Measurements from ENCODE around the gene UNC5C. TPM values are rescaled to one million over a fixed set of nuclear protein-coding genes. Genes with fewer than 3 reads are reported as not detected.

Gene UNC5C
- polyA plus RNA-seq, 1 donor (not counting 4 experiments of a cell fraction or from before 2014, with no cell fraction given): not detected

GRCh38 chr4:95470622-95471021, 78.2 kb downstream of the UNC5C start:
- Histone ChIP-seq H3K27ac (ENCODE audit: control insufficient read depth, insufficient read depth, low read length) (no peak overlapping the region), H3K4me2 (ENCODE audit: control insufficient read depth, extremely low read depth, insufficient read depth, low read depth, low read length) (no peak overlapping the region), H3K9me1 (ENCODE audit: control insufficient read depth, extremely low read depth, insufficient read depth, low read length) (no peaks in the 10 kb centered on the region), H3K27me3 (ENCODE audit: control insufficient read depth, extremely low read depth, insufficient read depth, low read length) (no peaks in the 10 kb centered on the region), H3K4me1 (ENCODE audit: control insufficient read depth, extremely low read depth, insufficient read depth, low read length) (no peaks in the 10 kb centered on the region), H3K9me3 (ENCODE audit: control insufficient read depth, low read depth, low read length) (no peaks in the 10 kb centered on the region), H2AFZ (ENCODE audit: control insufficient read depth, low read length) (no peak overlapping the region), H3K36me3 (ENCODE audit: control insufficient read depth in 2 of 2, extremely low read depth in 1 of 2, insufficient read depth in 2 of 2, low read length in 2 of 2) (no peaks in the 10 kb centered on the region), H3K9ac (ENCODE audit: control insufficient read depth, extremely low read depth, insufficient read depth, low read length) (no peak overlapping the region), H3K79me2 (ENCODE audit: control insufficient read depth, insufficient read depth, low read length) (no peaks in the 10 kb centered on the region), H3K4me3 (ENCODE audit: control insufficient read depth in 2 of 3, extremely low read depth in 1 of 3, insufficient read depth in 2 of 3, low read depth in 1 of 3, low read length in 3 of 3) (no peak overlapping the region), H4K20me1 (ENCODE audit: control insufficient read depth, extremely low read depth, insufficient read depth, low read length) (no peaks in the 10 kb centered on the region)
- FAIRE-seq (no peak), DNase-seq (ENCODE audit: low read depth, low spot score) (no peak)
- dilution Hi-C loops (cut with MboI; ENCODE audit: extremely low pct_ligation_motif_present, low sequenced_read_pairs): no loop called here
- TF ChIP-seq CTCF (optimal IDR thresholded peaks at IDR 0.05 in 1 of 3, IDR thresholded peaks at IDR 0.05 in 1 of 3, conservative IDR thresholded peaks at IDR 0.05 in 1 of 3; ENCODE audit: extremely low read depth in 1 of 3, insufficient read depth in 2 of 3, low read length in 3 of 3): no peak
- TF ChIP-seq EZH2 (IDR thresholded peaks at IDR 0.05; ENCODE audit: low read length): no peak

- no peaks in the 10 kb centered on the region for H3K9me1 ChIP-seq (ENCODE audit: control insufficient read depth, extremely low read depth, insufficient read depth, low read length)
- no peak for FAIRE-seq
- H3K79me2 ChIP-seq (ENCODE audit: control insufficient read depth, insufficient read depth, low read length): no peaks in the 10 kb centered on the region
- H3K9me3 ChIP-seq (ENCODE audit: control insufficient read depth, low read depth, low read length): no peaks in the 10 kb centered on the region
- no peak overlapping the region for H3K9ac ChIP-seq (ENCODE audit: control insufficient read depth, extremely low read depth, insufficient read depth, low read length)
- DNase-seq (ENCODE audit: low read depth, low spot score): no peak
- no peaks in the 10 kb centered on the region for H3K4me1 ChIP-seq (ENCODE audit: control insufficient read depth, extremely low read depth, insufficient read depth, low read length)
- H3K27me3 ChIP-seq (ENCODE audit: control insufficient read depth, extremely low read depth, insufficient read depth, low read length): no peaks in the 10 kb centered on the region
- no peak overlapping the region for H3K27ac ChIP-seq (ENCODE audit: control insufficient read depth, insufficient read depth, low read length)
- no peaks in the 10 kb centered on the region for H3K36me3 ChIP-seq (ENCODE audit: control insufficient read depth in 2 of 2, extremely low read depth in 1 of 2, insufficient read depth in 2 of 2, low read length in 2 of 2)
- no peak overlapping the region for H3K4me3 ChIP-seq (ENCODE audit: control insufficient read depth in 2 of 3, extremely low read depth in 1 of 3, insufficient read depth in 2 of 3, low read depth in 1 of 3, low read length in 3 of 3)
- no peak overlapping the region for H2AFZ ChIP-seq (ENCODE audit: control insufficient read depth, low read length)
- H4K20me1 ChIP-seq (ENCODE audit: control insufficient read depth, extremely low read depth, insufficient read depth, low read length): no peaks in the 10 kb centered on the region
- dilution Hi-C loops (cut with MboI; ENCODE audit: extremely low pct_ligation_motif_present, low sequenced_read_pairs): no loop called here
- TF ChIP-seq EZH2 (IDR thresholded peaks at IDR 0.05; ENCODE audit: low read length) (no peak), CTCF (optimal IDR thresholded peaks at IDR 0.05 in 1 of 3, IDR thresholded peaks at IDR 0.05 in 1 of 3, conservative IDR thresholded peaks at IDR 0.05 in 1 of 3; ENCODE audit: extremely low read depth in 1 of 3, insufficient read depth in 2 of 3, low read length in 3 of 3) (no peak)
- H3K4me2 ChIP-seq (ENCODE audit: control insufficient read depth, extremely low read depth, insufficient read depth, low read depth, low read length): no peak overlapping the region
These were observed 79.2 kb downstream of the UNC5C start for GRCh38 chr4:95469617-95470016.

All from keratinocyte (primary cell).